HG03066 (cell line): ENCODE data around the gene KLHL6.
"Not testable (repeated sequence)": the region's sequence is repeated elsewhere in the genome, so short reads cannot be mapped to it uniquely, and the experiment has no call there.

Source experiments
- ATAC-seq: cut with Tn5 transposase; IDR thresholded peaks from one replicate; pipeline ENCODE4 v1.9.1; 2021; ENCODE audit warnings: low read depth; ENCODE audit not compliant: unreplicated experiment

The KLHL6 gene

GRCh38 chr3:183460081-183461055 is 95.1 kb downstream of the KLHL6 start:
- no peak for ATAC-seq

- no peak for ATAC-seq
Observed at GRCh38 chr3:183455089-183455488, 100.4 kb downstream of the KLHL6 start.

- ATAC-seq: no peak
Observed at GRCh38 chr3:183454064-183454463, 101.4 kb downstream of the KLHL6 start.

- no peak for ATAC-seq
Observed at GRCh38 chr3:183449791-183450190, 105.7 kb downstream of the KLHL6 start.

GRCh38 chr3:183449391-183449790 is 106.1 kb downstream of the KLHL6 start:
- ATAC-seq: no peak

GRCh38 chr3:183448369-183449128 is 107.0 kb downstream of the KLHL6 start:
- ATAC-seq: no peak

GRCh38 chr3:183447206-183448001 is 108.1 kb downstream of the KLHL6 start:
- ATAC-seq: peak; percentile 86

- no peak for ATAC-seq
Observed at GRCh38 chr3:183446838-183447205, 108.7 kb downstream of the KLHL6 start.

GRCh38 chr3:183444748-183445147 is 110.8 kb downstream of the KLHL6 start:
- ATAC-seq: no peak

GRCh38 chr3:183443395-183444385 is 111.8 kb downstream of the KLHL6 start:
- ATAC-seq: no peak

GRCh38 chr3:183442994-183443393 is 112.5 kb downstream of the KLHL6 start:
- no peak for ATAC-seq

GRCh38 chr3:183440521-183440920 is 115.0 kb downstream of the KLHL6 start:
- ATAC-seq: not testable (repeated sequence)

GRCh38 chr3:183439515-183439914 is 116.0 kb downstream of the KLHL6 start:
- no peak for ATAC-seq

- ATAC-seq: no peak
Observed at GRCh38 chr3:183438735-183439134, 116.8 kb downstream of the KLHL6 start.

GRCh38 chr3:183437666-183438564 is 117.6 kb downstream of the KLHL6 start:
- no peak for ATAC-seq
